ENCODE data around the gene EIF5A.

DNA sequence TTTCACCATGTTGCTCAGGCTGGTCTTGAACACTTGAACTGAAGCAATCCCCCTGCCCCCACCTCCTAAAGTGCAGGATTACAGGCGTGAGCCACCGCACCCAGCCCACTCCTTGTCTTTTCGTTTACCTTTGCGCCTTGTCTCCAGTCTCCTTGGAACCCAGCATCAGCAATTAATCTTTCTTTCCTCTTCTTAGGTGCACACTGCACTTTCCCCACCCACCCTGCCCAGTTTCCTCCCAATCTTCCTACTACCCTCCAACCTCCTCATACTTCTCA is 43.7 kb upstream of the EIF5A start:
- TF ChIP-seq CTCF (conservative IDR thresholded peaks at IDR 0.05 in 1 of 2, IDR thresholded peaks at IDR 0.05 in 1 of 2; ENCODE audit: low read depth in 1 of 2, low read length in 2 of 2) (no peak), EZH2 (IDR thresholded peaks at IDR 0.05; ENCODE audit: low read length, missing control alignments) (no peak)

Measured in fibroblast of lung (primary cell).